ENCODE measurements around the gene SOCS7. TPM values are rescaled to one million over a fixed set of nuclear protein-coding genes. Genes with fewer than 3 reads are reported as not detected.

The SOCS7 gene
- total and polyA plus RNA-seq, 11 donors, result 5.1 to 19.2 (median 14.0) TPM

Other genes starting within 250 kb of the SOCS7 start
- gene TBC1D3E, start 223.9 kb upstream of the SOCS7 start, total RNA-seq, result not detected
- not detected for gene TBC1D3E, start 223.9 kb upstream of the SOCS7 start, polyA plus RNA-seq
- gene TBC1D3, start 159.3 kb upstream of the SOCS7 start, total RNA-seq, result 1 to 10 TPM in 2 of 9 donors, not detected in 7; 2.3 to 5.5 TPM
- gene TBC1D3, start 159.3 kb upstream of the SOCS7 start, polyA plus RNA-seq, result not detected
- gene MRPL45, start 54.7 kb upstream of the SOCS7 start, total RNA-seq, result 10 to 100 TPM; 26.0 to 46.3 (median 35.1) TPM
- 10 to 100 TPM; 27.1 to 36.8 TPM for gene MRPL45, start 54.7 kb upstream of the SOCS7 start, polyA plus RNA-seq
- under 1 TPM in 4 of 9 donors, not detected in 5; 0.04 to 0.25 (median 0.08) TPM for gene GPR179, start 7.9 kb upstream of the SOCS7 start, total RNA-seq
- under 1 TPM; 0.03 to 0.08 TPM for gene GPR179, start 7.9 kb upstream of the SOCS7 start, polyA plus RNA-seq
- gene ARHGAP23, start 76.6 kb downstream of the SOCS7 start, total RNA-seq, result 10 to 100 TPM; 28.0 to 72.3 (median 66.3) TPM
- 10 to 100 TPM; 34.4 to 73.1 TPM for gene ARHGAP23, start 76.6 kb downstream of the SOCS7 start, polyA plus RNA-seq

All from heart left ventricle (tissue), 11 donors.